Measurements from ENCODE around the gene PARG.

DNA sequence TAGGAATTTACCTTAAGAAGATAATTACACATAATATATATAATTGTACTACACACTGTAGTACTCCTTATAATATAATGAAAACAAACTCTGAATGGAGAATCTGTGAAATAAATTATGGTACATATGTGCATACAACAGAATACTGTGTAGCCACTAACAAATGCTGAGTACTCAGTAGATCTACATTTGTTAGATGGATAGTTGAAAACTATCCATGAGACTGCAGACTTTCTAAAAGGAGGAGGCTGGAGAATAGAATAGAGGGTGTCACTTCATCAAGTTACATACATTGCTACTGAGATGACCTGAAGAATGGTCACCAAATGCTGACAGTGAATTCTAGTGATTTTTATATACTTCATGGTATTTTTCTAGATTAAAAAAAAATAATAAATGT lies 111.0 kb downstream of the PARG start:
- TF ChIP-seq CTCF (IDR thresholded peaks at IDR 0.05; ENCODE audit: borderline replicate concordance, extremely low read depth, low read length, poor library complexity, severe bottlenecking) = no peak
- TF ChIP-seq EZH2 (IDR thresholded peaks at IDR 0.05; ENCODE audit: borderline replicate concordance, low read depth, low read length, severe bottlenecking) = no peak
